Thyroid gland (tissue), 4 donors: ENCODE data around the gene ABTB1.

Experiments
- CTCF ChIP-seq, 6 experiments: fragments of 200-600 bp in 3 of 6; fragments of 450-650 bp in 3 of 6; sonication (generic) in 3 of 6; IDR thresholded peaks; one replicate each; pipeline ENCODE4 v1.5.1; 2016 to 2019; ENCODE audit warnings: antibody characterized with exemption in 6 of 6, mild to moderate bottlenecking in 2 of 6, inconsistent platforms in 1 of 6, moderate library complexity in 1 of 6
- POLR2A ChIP-seq, 2 donors: fragments of 450-650 bp; IDR thresholded peaks; one replicate each; pipeline ENCODE4 v1.6.1; 2017; ENCODE audit warnings: antibody characterized with exemption in 2 of 2, mild to moderate bottlenecking in 2 of 2, moderate library complexity in 1 of 2

GRCh38 chr3:127624063-127624462 lies 48.7 kb upstream of the ABTB1 start:
- no peak for TF ChIP-seq POLR2A (IDR thresholded peaks at IDR 0.05)
- no peak for TF ChIP-seq CTCF (IDR thresholded peaks at IDR 0.05)
